GM19239 (cell line): ENCODE results near the gene IGFBP2.

ENCODE experiments used
- DNase-seq: peaks from one replicate; pipeline ENCODE4 v3.0.0; 2011; ENCODE audit warnings: low spot score; ENCODE audit not compliant: insufficient read length
- FAIRE-seq: peaks from 2 replicates; lab custom pipeline; 2011; peaks lifted over from hg19 to GRCh38; lab: Jason Lieb, UNC

IGFBP2 gene

GRCh38 chr2:216661051-216661450 lies 27.8 kb downstream of the IGFBP2 start:
- FAIRE-seq: no peak
- no peak for DNase-seq

DNA sequence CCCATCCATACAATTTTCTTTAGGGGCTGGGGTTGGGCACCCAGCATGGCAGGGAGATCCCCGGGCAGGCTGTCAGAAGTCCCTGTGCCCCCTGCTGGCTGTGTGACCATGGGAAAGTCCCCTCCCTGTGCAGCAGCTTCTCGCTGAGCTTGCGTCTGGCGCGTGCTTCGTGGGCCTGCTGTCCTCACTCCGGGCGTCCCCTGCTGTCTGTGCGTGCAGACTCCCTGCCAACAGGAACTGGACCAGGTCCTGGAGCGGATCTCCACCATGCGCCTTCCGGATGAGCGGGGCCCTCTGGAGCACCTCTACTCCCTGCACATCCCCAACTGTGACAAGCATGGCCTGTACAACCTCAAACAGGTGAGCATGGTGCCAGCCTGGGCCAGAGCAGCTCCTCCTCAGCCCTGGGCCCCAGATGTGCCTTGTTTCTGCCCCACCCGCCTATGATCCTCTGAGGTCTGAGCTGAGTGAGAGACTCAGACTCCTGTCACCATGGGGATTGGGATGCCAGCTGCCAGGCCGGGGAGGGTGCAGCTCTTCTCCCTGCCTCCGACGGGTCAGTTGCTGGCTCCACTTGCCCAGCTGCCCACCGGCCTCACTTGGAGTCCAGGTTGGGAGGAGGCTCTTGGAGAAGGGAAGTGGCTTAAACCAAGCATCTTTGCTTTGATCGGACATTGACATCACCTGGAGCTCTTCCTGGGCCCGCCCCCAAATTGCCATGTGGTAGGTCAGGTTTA lies 28.6 kb downstream of the IGFBP2 start:
- FAIRE-seq (no peak), DNase-seq (no peak)

DNA sequence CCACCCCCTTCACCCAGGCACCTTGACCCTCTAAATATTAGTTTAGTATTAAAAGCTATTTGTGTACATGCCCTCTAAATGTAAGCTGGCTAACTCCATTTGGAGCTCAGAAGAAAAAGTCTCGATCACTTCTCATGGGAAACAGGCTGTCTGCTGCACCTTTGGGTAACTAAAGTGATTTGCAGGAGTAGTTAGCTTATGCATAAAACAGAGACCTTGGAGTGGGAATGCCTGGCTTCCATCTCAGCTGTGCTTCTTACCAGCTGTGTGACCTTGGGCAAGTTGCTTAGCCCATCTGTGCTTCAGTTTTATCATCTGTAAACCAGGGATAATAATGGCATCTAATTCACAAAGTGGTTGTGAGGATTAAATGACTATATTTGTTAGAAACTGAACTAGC lies 29.9 kb downstream of the IGFBP2 start:
- no peak for FAIRE-seq
- DNase-seq: no peak

GRCh38 chr2:216663846-216664245 lies 30.6 kb downstream of the IGFBP2 start:
- FAIRE-seq (no peak), DNase-seq (no peak)

- DNase-seq: no peak
- FAIRE-seq: no peak
These were observed 31.4 kb downstream of the IGFBP2 start for GRCh38 chr2:216664593-216665034.

- no peak for FAIRE-seq
- no peak for DNase-seq
These were observed 32.0 kb downstream of the IGFBP2 start for GRCh38 chr2:216665242-216665641.

- no peak for FAIRE-seq
- no peak for DNase-seq
These were observed 32.5 kb downstream of the IGFBP2 start for GRCh38 chr2:216665717-216666116.

DNA sequence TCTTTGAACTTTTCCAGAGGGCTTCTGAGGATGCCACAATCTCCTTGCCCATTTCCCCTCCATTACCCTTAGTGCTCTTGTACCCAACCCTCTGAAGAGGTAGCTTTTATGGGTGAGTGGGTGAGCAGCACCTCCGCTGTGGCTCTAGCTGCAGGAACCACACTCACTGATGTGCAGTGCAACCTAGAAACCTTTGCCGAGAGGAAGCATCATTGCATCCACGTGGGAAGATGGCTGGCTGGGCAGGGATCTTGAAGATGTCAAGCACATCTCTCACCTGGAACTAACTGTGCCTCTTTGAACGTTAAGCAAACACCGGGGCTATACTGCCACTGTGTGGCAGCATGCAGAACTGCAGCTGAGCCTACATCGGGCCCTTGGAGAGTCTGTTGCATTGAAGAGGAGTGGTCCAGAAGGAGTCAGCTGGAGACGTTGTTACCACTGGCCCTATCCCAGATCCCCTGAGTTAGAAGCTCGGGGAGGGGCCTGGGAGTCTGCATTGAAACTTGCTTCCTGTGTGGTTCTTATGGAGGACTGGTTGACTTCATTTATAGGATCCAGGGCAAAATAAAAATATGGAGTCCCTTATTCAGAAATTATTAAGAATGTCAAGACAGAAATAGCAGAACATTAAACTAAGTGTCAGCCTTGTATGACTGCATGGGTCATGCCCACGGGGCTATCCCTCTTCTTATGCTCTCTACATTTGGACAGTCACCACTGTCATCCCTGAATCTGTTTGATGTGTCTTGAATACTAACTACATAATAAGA lies 33.4 kb downstream of the IGFBP2 start:
- peak; percentile 80 for DNase-seq
- peak; percentile 98 for FAIRE-seq

DNA sequence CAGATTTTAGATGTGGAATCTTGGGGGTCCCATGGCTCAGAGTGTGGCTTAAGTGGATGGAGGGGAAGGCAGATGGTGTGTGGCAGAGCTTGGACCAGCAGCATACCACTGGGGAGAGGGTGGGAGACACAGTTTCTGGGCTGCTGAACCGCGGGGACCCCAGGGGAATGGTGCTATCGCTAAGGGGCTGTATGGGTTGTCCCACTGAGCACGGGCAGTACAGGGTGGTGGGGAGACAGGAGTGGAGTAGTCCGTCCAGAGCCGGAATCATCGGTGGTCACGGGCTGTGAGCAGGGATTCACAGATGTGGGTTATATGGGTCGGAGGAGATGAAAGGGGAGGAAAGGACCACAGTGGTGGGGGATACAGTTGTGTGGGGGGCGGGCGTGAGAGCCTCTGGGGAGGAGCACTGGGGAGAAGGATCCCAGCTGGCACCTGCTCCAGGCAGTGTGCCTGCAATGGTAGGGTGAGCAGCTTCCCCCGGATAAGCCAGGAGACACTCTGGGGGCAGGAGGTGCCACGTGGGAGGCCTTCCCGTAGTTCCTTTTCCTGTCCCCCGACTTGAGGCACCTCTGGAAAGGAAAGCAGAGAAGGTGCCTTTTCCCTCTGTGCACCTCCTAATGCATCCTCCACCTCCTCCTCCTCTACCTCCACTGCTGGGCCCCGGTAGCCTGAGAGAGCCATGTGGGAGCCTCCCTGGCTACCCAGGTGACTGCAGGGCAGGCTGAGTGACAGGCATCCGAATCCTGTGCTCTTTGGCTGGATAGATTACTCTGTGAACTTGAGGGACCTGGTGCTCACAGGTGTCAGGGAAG lies 37.3 kb downstream of the IGFBP2 start:
- FAIRE-seq: no peak
- no peak for DNase-seq

DNA sequence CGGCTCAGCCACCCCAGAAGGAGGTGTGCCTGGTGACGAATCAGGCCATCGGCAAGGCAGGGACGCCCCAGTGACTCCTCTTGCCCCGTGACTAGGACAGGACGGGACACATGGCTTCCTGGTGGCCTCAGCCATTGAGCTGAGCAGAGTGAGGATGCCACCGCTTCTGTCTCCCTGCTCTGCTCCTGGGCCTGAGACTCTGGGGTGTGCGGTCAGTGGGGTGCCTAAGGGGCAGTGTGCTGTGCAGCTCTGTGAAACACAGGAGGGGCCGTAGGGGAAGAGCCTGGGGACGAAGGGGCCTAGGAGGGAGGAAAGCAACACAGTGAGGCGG lies 37.8 kb downstream of the IGFBP2 start:
- FAIRE-seq (no peak), DNase-seq (no peak)

GRCh38 chr2:216671791-216672343 lies 38.6 kb downstream of the IGFBP2 start:
- FAIRE-seq (no peak), DNase-seq (no peak)

DNA sequence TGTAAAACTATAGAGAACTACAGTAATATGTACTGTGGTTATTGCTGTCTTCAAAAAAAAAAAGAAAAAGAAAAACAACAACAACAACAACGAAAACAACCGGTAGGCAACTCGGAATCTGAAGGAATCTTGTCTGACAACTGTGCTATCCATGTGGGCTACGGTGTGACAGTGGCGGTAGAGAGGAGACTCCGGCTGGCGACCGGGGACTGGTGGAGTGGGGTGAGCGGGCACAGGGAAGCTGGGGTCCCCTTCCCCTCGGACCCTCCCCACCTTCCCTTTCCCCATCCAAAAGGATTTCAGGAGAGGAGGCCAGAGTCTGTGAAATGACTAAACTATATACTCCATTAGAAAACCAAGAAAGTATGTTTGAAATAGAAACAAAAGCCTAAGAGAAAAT lies 39.2 kb downstream of the IGFBP2 start:
- FAIRE-seq: no peak

DNA sequence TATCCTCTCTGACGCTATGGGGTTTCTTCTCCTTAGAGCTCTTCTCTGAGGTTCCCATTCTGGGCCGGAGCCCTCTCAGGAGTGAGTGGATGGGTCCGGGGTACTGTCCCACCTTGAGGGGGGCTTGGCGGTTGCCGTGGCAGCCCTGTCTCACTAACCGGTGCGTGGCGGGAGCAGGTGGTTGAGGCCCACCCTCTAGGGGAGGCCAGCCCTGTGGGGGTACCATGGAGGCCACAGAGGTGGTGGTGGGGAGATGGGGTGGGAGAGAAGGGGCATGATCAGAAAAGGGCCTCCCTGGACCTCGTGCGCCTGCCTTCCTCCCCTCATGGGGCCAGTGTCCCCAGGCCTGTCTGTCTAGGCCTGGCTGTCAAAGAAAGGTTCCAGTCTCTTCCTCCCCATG lies 39.8 kb downstream of the IGFBP2 start:
- DNase-seq: no peak
- no peak for FAIRE-seq

More for the DNA sequence above, 39.2 kb downstream of the IGFBP2 start:
- DNase-seq: no peak

DNA sequence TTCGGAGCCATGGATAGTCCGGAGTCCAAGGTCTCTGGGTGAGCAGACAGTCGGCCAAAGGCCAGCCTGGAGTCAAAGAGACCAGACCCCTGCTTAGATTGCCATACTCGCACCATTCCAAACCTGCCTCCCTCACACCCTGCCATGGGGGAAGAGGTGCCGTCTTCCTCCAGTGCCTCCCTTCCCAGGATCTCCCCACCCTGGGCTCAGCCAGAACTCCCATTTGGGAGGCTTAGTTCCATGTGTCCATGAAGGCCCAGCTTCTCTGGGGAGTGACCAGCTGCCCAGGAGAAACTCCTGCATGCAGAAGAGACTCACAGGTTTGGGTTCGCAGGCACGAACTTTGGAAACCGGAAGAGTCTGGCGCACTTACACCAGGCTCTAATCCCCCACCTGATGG lies 40.4 kb downstream of the IGFBP2 start:
- no peak for FAIRE-seq
- DNase-seq: no peak

DNA sequence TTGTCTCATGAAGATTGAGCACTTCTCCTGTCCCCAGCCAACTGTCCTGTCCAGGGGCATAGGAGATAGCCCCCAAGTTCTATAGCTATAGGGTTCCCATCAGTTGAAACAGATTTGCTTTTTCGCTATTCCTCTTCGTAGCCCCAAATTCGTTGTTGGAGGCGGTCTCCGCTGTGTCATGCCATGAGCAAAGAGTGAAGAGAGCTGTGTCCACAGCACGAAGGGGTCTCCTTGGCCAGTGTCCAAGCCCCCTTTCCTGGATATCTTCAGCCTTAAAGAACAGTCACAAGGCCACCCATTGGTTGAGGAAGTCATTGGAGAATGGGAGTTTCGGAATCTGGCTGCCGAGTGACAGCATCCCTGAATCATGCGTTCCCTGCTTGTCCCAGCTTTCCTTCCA lies 41.2 kb downstream of the IGFBP2 start:
- FAIRE-seq (no peak), DNase-seq (no peak)

DNA sequence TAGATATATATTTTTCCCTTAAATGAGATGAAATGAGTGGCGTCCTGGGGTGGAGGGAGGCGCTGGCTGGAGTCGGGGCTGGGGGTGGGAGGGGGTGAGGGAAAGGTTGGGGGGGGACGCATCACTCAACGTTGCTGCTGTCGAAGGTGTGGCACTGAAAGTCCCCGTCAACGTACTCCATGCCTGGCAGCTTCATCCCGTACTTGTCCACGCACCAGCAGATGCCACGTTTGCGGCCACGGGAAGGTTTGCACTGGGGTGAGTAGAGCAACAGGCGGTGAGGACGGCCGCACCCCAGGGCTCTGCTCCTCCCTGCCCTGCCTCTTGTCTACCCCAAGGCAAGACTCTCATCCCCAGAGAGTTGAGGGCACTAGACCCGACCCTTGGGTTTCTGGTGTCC lies 43.4 kb downstream of the IGFBP2 start:
- DNase-seq: no peak
- no peak for FAIRE-seq

- FAIRE-seq: no peak
These were observed 44.3 kb downstream of the IGFBP2 start for GRCh38 chr2:216677439-216678097.

DNA sequence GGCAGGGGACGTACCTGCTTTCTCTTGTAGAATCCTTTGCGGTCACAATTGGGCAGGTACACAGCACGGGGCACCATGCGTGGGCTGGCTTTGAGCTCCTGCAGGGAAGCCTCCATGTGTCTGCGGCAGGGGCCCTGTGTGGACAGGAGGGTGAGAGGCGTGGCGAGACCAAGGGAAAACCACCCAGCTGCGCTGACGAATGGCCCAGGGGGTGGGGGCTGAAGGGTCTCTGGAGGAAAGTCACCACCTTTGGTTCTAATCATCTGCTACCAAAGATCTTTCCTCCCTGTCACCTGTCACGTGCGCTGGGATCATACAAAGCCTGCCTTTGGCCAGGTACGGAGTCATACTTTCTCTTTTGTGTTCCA lies 44.9 kb downstream of the IGFBP2 start:
- no peak for DNase-seq
- FAIRE-seq: no peak

More at GRCh38 chr2:216677439-216678097, 44.3 kb downstream of the IGFBP2 start:
- no peak for DNase-seq

GRCh38 chr2:216678813-216679657 lies 45.8 kb downstream of the IGFBP2 start:
- DNase-seq: no peak
- no peak for FAIRE-seq
